Activated T-cell treated with anti-CD3 and anti-CD28 coated beads for 4 hours (primary cell): Measurements from ENCODE around the gene MOGAT2.
A peak's percentile ranks its signal among the peaks of the same experiment; 100 is the strongest.
"Not testable (repeated sequence)": the region's sequence is repeated elsewhere in the genome, so short reads cannot be mapped to it uniquely, and the experiment has no call there.

Source experiments
- DNase-seq: peaks from one replicate; pipeline ENCODE4 v3.0.0-alpha.2; 2020

MOGAT2 gene

GRCh38 chr11:75717608-75718418, at the start of gene MOGAT2:
Gene MOGAT2, plus strand, starts transcription at chr11:75717838. Its CDS starts 51 bp downstream, at chr11:75717889.
- no peak for DNase-seq

- no peak for DNase-seq
Measured at GRCh38 chr11:75668451-75669297, 49.0 kb upstream of the MOGAT2 start, which contains the start of gene MAP6. Gene MAP6, minus strand, starts transcription at chr11:75669038. Its CDS starts 669 bp downstream, at chr11:75668369.

GRCh38 chr11:75673977-75674582, 43.6 kb upstream of the MOGAT2 start:
- DNase-seq: no peak

GRCh38 chr11:75677275-75677674, 40.4 kb upstream of the MOGAT2 start:
- DNase-seq: no peak

GRCh38 chr11:75677909-75678308, 39.7 kb upstream of the MOGAT2 start:
- DNase-seq: no peak

- DNase-seq: no peak
Measured at GRCh38 chr11:75678620-75679259, 38.9 kb upstream of the MOGAT2 start.

GRCh38 chr11:75679566-75679965, 38.1 kb upstream of the MOGAT2 start:
- DNase-seq: no peak

GRCh38 chr11:75683856-75684255, 33.8 kb upstream of the MOGAT2 start:
- not testable (repeated sequence) for DNase-seq

GRCh38 chr11:75689863-75690609, 27.6 kb upstream of the MOGAT2 start:
- no peak for DNase-seq

GRCh38 chr11:75691804-75692203, 25.8 kb upstream of the MOGAT2 start:
- DNase-seq: no peak

GRCh38 chr11:75697906-75698581, 19.6 kb upstream of the MOGAT2 start:
- DNase-seq: no peak

GRCh38 chr11:75700940-75701339, 16.7 kb upstream of the MOGAT2 start:
- no peak for DNase-seq

- DNase-seq: no peak
Measured at GRCh38 chr11:75703695-75704237, 13.9 kb upstream of the MOGAT2 start.

GRCh38 chr11:75705541-75705940, 12.1 kb upstream of the MOGAT2 start:
- DNase-seq: no peak

GRCh38 chr11:75706260-75706729, 11.3 kb upstream of the MOGAT2 start:
- DNase-seq: peak; percentile 45

GRCh38 chr11:75714211-75714610, 3.4 kb upstream of the MOGAT2 start:
- no peak for DNase-seq

- DNase-seq: no peak
Measured at GRCh38 chr11:75715688-75716087, 1.9 kb upstream of the MOGAT2 start.

GRCh38 chr11:75716659-75717058, 979 bp upstream of the MOGAT2 start:
- DNase-seq: no peak

- DNase-seq: no peak
Measured at GRCh38 chr11:75718419-75719339, 1.0 kb downstream of the MOGAT2 start.
